H9 (cell line): ENCODE results near the gene HIPK4. TPM values are rescaled to one million over a fixed set of nuclear protein-coding genes. Genes with fewer than 3 reads are reported as not detected.

Experiments used
- DNase-seq: peaks from one replicate; pipeline ENCODE4 v3.0.0-alpha.2; 2017
- H2AFZ ChIP-seq: one replicate; pipeline ENCODE4 v1.6.1; 2013; ENCODE audit warnings: mild to moderate bottlenecking, low read length, control low read depth, moderate library complexity
- H2AK5ac ChIP-seq: 2 replicates; pipeline ENCODE4 v1.6.1; 2013; ENCODE audit warnings: low read length, control low read depth, mixed read lengths; ENCODE audit not compliant: insufficient read length
- H2BK120ac ChIP-seq: one replicate; pipeline ENCODE4 v1.6.1; 2013; ENCODE audit warnings: low read depth, mild to moderate bottlenecking, low read length, control low read depth, inconsistent platforms; ENCODE audit not compliant: poor library complexity, severe bottlenecking
- H2BK12ac ChIP-seq: 2 replicates; pipeline ENCODE4 v1.6.1; 2013; ENCODE audit warnings: low read length, control low read depth, mixed read lengths, low read depth; ENCODE audit not compliant: insufficient read length
- H2BK15ac ChIP-seq: 2 replicates; pipeline ENCODE4 v1.6.1; 2013; ENCODE audit warnings: low read depth, low read length, control low read depth
- H2BK20ac ChIP-seq: one replicate; pipeline ENCODE4 v1.6.1; 2013; ENCODE audit warnings: low read depth, mild to moderate bottlenecking, low read length, control low read depth, inconsistent platforms; ENCODE audit not compliant: poor library complexity, severe bottlenecking
- H2BK5ac ChIP-seq: 2 replicates; pipeline ENCODE4 v1.6.1; 2013; ENCODE audit warnings: low read length, control low read depth, mixed read lengths; ENCODE audit not compliant: insufficient read length
- H3K14ac ChIP-seq: 2 replicates; pipeline ENCODE4 v1.6.1; 2013; ENCODE audit warnings: low read length, control low read depth; ENCODE audit not compliant: insufficient read depth
- H3K18ac ChIP-seq: 2 replicates; pipeline ENCODE4 v1.6.1; 2013; ENCODE audit warnings: low read depth, mild to moderate bottlenecking, mixed read lengths, low read length, control low read depth; ENCODE audit not compliant: insufficient read length
- H3K23ac ChIP-seq: 2 replicates; pipeline ENCODE4 v1.6.1; 2013; ENCODE audit warnings: low read length, control low read depth, mixed read lengths, low read depth; ENCODE audit not compliant: insufficient read length
- H3K23me2 ChIP-seq: 2 replicates; pipeline ENCODE4 v1.6.1; 2013; ENCODE audit warnings: low read depth, mild to moderate bottlenecking, mixed read lengths, low read length, control low read depth; ENCODE audit not compliant: insufficient read length, poor library complexity, severe bottlenecking
- H3K27ac ChIP-seq: 2 replicates; pipeline ENCODE4 v1.5.1; 2013; ENCODE audit warnings: low read length, control low read depth, mixed read lengths, low read depth; ENCODE audit not compliant: insufficient read length
- H3K27me3 ChIP-seq: 2 replicates; pipeline ENCODE4 v1.6.1; 2013; ENCODE audit warnings: low read length, control low read depth, inconsistent platforms; ENCODE audit not compliant: insufficient read depth
- H3K4ac ChIP-seq: 2 replicates; pipeline ENCODE4 v1.6.1; 2013; ENCODE audit warnings: low read depth, mild to moderate bottlenecking, control low read depth, inconsistent platforms, low read length, moderate library complexity
- H3K4me1 ChIP-seq: 2 replicates; pipeline ENCODE4 v1.6.1; 2013; ENCODE audit warnings: low read length, control low read depth, inconsistent platforms; ENCODE audit not compliant: insufficient read depth
- H3K4me2 ChIP-seq: 2 replicates; pipeline ENCODE4 v1.6.1; 2013; ENCODE audit warnings: low read length, control low read depth, mixed read lengths; ENCODE audit not compliant: insufficient read length, insufficient read depth
- H3K56ac ChIP-seq: 2 replicates; pipeline ENCODE4 v1.6.1; 2013; ENCODE audit warnings: low read depth, mild to moderate bottlenecking, mixed read lengths, low read length, control low read depth; ENCODE audit not compliant: insufficient read length
- H3K79me1 ChIP-seq: 2 replicates; pipeline ENCODE4 v1.6.1; 2013; ENCODE audit warnings: low read depth, mild to moderate bottlenecking, moderate library complexity, low read length, control low read depth, inconsistent platforms; ENCODE audit not compliant: insufficient read depth, poor library complexity, severe bottlenecking
- H3K79me2 ChIP-seq: 2 replicates; pipeline ENCODE4 v1.6.1; 2013; ENCODE audit warnings: low read length, control low read depth, inconsistent platforms; ENCODE audit not compliant: insufficient read depth
- H3K9ac ChIP-seq: 2 replicates; pipeline ENCODE4 v1.6.1; 2013; ENCODE audit warnings: low read length, control low read depth, mixed read lengths; ENCODE audit not compliant: insufficient read length; ENCODE audit errors: extremely low read depth
- H3K9me3 ChIP-seq: one replicate; pipeline ENCODE4 v1.6.1; 2013; ENCODE audit warnings: low read depth, low read length, inconsistent platforms; ENCODE audit not compliant: control insufficient read depth
- H3T11ph ChIP-seq: one replicate; pipeline ENCODE4 v1.6.1; 2013; ENCODE audit warnings: mild to moderate bottlenecking, low read length, control low read depth, inconsistent platforms
- H4K20me1 ChIP-seq: one replicate; pipeline ENCODE4 v1.6.1; 2013; ENCODE audit not compliant: control insufficient read depth, insufficient read length, insufficient read depth
- H4K5ac ChIP-seq: 2 replicates; pipeline ENCODE4 v1.6.1; 2013; ENCODE audit warnings: low read depth, mild to moderate bottlenecking, mixed read lengths, low read length, control low read depth; ENCODE audit not compliant: insufficient read length
- H4K8ac ChIP-seq: replicated peaks from 2 replicates; pipeline ENCODE4 v1.6.1; 2013; ENCODE audit warnings: low read length, control low read depth, mixed read lengths, low read depth; ENCODE audit not compliant: insufficient read length
- H4K91ac ChIP-seq: 2 replicates; pipeline ENCODE4 v1.6.1; 2013; ENCODE audit warnings: low read depth, mild to moderate bottlenecking, moderate library complexity, mixed read lengths, low read length, control low read depth; ENCODE audit not compliant: insufficient read length
- H3K27ac Mint-ChIP-seq, 3 experiments: 2 replicates in 2 of 3; 3 replicates in 1 of 3; pipeline ENCODE4 v1.8.0; 2020 to 2021; ENCODE audit warnings: mixed read lengths in 3 of 3, mild to moderate bottlenecking in 1 of 3, moderate library complexity in 1 of 3
- H3K27me3 Mint-ChIP-seq: 2 replicates; pipeline ENCODE4 v1.8.0; 2021; ENCODE audit warnings: low read depth, mild to moderate bottlenecking, moderate library complexity, mixed read lengths
- H3K36me3 Mint-ChIP-seq, 3 experiments: 2 replicates in 2 of 3; 3 replicates in 1 of 3; pipeline ENCODE4 v1.8.0; 2020 to 2021; ENCODE audit warnings: low read depth in 3 of 3, mixed read lengths in 3 of 3; ENCODE audit not compliant: insufficient read depth in 1 of 3
- H3K4me1 Mint-ChIP-seq, 2 experiments: 2 replicates each; pipeline ENCODE4 v1.8.0; 2020; ENCODE audit warnings: mixed read lengths in 2 of 2
- H3K4me3 Mint-ChIP-seq, 2 experiments: 2 replicates in 1 of 2; 3 replicates in 1 of 2; pipeline ENCODE4 v1.8.0; 2020 to 2021; ENCODE audit warnings: mild to moderate bottlenecking in 2 of 2, mixed read lengths in 2 of 2, moderate library complexity in 1 of 2
- H3K9me3 Mint-ChIP-seq, 2 experiments: 2 replicates in 1 of 2; 3 replicates in 1 of 2; pipeline ENCODE4 v1.8.0; 2020; ENCODE audit warnings: mild to moderate bottlenecking in 2 of 2, mixed read lengths in 2 of 2, moderate library complexity in 1 of 2
- CTCF ChIP-seq: fragments of 200-600 bp; sonication (generic); conservative IDR thresholded peaks from 3 replicates; pipeline ENCODE4 v1.8.0; 2021; ENCODE audit warnings: antibody characterized with exemption, mild to moderate bottlenecking
- WGBS: extraction: QIAGEN DNeasy Blood & Tissue Kit; methylation state at CpG from one replicate; pipeline ENCODE4 v1.1.7; 2013; ENCODE audit warnings: missing lambda C conversion rate, low lambda C conversion rate, mixed read lengths; ENCODE audit not compliant: insufficient read length; ENCODE audit errors: extremely low coverage; 5-methylcytosine and 5-hydroxymethylcytosine counted together
- total RNA-seq: library from RNA; stranded (reverse); gene quantifications from 2 replicates; pipeline ENCODE4 v1.2.1, GENCODE V29; 2021

HIPK4 gene
- total RNA-seq, 1 experiment from 2014 or later: 0.15 TPM

GRCh38 chr19:40376286-40376862 lies 13.6 kb downstream of the HIPK4 start:
- Histone ChIP-seq H3K18ac (no peak overlapping the region), H3K79me1 (no peaks in the 10 kb centered on the region), H3K27ac (no peak overlapping the region), H3K9ac (no peak overlapping the region), H3K27me3 (no peaks in the 10 kb centered on the region), H2AFZ (no peak overlapping the region), H2AK5ac (no peak overlapping the region), H3T11ph (no peak overlapping the region), H2BK15ac (no peak overlapping the region), H2BK12ac (no peak overlapping the region), H4K5ac (no peak overlapping the region), H3K23ac (no peak overlapping the region), H3K4me2 (no peak overlapping the region), H4K91ac (no peak overlapping the region), H3K79me2 (no peaks in the 10 kb centered on the region), H3K56ac (no peak overlapping the region), H3K4me1 (no peaks in the 10 kb centered on the region), H2BK20ac (no peak overlapping the region), H3K14ac (no peak overlapping the region), H4K20me1 (peaks cover 2% of the 10 kb centered on the region), H2BK120ac (no peak overlapping the region), H3K23me2 (no peaks in the 10 kb centered on the region), H2BK5ac (no peak overlapping the region), H4K8ac (no peak overlapping the region), H3K9me3 (no peaks in the 10 kb centered on the region), H3K4ac (no peak overlapping the region)
- Mint-ChIP-seq H3K4me3 (no peak overlapping the region), H3K36me3 (peaks cover 15 to 55% (median 41%) of the 10 kb centered on the region in 3 experiments; a peak in 6 of 7 replicates), H3K4me1 (peaks cover 0 to 2% of the 10 kb centered on the region in 2 experiments; a peak in 1 of 4 replicates), H3K27me3 (no peaks in the 10 kb centered on the region), H3K9me3 (no peaks in the 10 kb centered on the region), H3K27ac (peak overlapping the region in 1 of 3 experiments; percentile 64; a peak in 1 of 7 replicates)
- TF ChIP-seq CTCF: no peak
- DNase-seq: no peak
- no CpG with 5 or more reads among the region's 17 CpGs for WGBS
